ENCODE data around the gene AMBN.

Gene AMBN, protein sequence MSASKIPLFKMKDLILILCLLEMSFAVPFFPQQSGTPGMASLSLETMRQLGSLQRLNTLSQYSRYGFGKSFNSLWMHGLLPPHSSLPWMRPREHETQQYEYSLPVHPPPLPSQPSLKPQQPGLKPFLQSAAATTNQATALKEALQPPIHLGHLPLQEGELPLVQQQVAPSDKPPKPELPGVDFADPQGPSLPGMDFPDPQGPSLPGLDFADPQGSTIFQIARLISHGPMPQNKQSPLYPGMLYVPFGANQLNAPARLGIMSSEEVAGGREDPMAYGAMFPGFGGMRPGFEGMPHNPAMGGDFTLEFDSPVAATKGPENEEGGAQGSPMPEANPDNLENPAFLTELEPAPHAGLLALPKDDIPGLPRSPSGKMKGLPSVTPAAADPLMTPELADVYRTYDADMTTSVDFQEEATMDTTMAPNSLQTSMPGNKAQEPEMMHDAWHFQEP

DNA sequence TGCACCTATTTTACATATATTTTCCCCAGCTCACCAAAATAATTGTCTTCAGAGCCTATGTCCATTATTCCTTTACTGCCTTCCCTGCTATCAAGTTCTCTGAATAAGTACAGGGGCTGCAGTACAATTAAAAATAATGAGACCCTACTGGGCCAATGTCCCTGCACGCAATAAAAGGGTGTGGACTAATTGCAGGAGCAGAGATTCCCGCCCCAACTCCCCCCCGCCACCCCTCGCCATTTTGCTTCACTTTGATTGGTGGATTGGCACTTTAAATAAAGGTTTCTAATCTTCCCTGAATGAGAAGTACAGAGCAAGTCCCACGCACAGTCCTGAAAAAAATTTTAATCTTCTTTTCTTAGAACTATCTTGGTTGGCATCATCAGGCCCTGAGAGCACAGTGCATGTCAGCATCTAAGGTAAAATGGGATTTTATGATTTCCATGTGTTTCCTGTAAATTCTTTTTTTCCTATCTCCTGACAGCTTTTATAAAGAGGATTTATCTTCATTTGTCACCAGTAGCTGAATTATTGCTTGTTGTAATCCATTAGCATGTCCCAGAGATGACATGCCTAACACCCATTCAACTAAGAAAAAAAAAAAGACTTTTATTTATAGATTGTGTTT is at the start of gene AMBN:
Gene AMBN, plus strand, starts transcription at position 302 of the 628 bp plus-strand sequence. Its CDS starts 103 bp downstream, at position 405.
- DNase-seq (ENCODE audit: low read depth in 2 of 2): no peak

DNA sequence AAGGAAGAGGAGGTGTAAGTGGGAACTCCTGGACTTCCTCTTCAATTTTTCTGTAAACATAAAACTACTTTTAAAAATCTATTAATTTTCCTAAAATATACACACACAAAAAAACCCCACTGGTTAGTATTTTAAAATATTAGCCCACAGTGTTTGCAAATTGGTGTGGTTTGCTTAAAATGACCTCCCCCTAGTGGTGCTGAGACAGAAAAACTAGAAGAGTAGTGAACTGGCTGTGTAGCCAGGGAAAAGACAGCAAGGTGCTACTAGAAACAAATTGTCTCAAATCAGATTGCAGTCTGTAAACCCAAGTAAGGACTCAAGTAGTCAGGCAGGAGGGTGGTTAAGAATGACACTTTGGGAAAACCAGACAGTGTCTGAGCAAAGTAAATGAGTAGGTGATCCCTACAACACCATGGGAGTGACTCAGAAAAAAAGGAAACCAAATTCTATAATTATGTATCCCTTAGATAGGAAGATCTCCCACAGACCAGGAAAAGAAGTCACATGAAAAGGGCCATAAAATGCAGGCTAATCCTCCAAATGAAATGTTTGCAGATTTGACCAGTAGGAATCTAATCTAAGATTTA is 47.7 kb upstream of the AMBN start:
- DNase-seq (ENCODE audit: low read depth in 2 of 2): no peak

DNA sequence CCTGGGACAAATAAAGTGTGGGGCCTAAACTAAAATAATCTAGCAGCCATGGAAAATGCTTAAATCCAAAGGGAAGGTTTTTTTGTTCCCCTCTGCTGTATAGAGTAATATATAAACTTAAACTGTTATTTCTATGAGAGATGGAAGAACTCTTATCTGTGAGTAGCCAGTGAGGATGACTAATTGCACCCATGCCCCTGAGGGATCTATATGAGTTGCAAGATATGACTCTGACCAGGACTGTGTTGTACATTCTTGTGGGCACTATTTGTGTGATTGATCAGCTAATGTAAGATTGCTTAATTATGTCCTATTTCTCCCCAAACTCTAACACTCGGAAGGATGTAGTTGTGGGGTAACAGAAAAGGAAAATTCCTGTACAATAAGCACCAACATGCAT is 35.2 kb upstream of the AMBN start:
- no peak for DNase-seq (ENCODE audit: low read depth in 2 of 2)

DNA sequence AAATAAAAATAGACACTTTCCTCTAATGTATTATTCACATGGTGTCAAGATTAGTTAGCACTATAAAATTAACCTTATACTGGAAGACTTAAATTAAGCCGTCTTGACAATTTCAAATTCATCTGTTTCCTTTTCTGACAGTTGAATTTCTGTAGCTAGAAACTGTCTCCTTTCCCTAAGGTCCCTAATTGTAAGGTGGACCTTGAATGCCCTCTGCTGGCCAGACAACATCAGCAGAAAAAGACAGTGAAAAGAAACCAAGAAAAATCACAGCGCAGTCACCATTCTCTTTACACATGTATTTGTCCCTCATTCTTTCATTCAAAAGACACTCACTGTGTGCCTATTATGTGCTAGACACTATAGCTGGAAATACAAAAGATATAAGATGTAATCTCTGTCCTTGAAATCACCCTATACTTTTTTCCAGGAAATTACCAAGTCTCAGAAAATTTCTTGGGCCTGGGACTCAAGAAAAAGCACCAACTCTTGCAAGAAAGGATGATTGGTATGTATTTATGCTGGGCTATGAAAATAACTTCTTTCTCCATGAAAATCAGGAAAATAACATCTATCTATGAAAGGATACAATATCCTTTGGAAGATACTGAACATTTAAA is 32.7 kb upstream of the AMBN start:
- DNase-seq (ENCODE audit: low read depth in 2 of 2): no peak

DNA sequence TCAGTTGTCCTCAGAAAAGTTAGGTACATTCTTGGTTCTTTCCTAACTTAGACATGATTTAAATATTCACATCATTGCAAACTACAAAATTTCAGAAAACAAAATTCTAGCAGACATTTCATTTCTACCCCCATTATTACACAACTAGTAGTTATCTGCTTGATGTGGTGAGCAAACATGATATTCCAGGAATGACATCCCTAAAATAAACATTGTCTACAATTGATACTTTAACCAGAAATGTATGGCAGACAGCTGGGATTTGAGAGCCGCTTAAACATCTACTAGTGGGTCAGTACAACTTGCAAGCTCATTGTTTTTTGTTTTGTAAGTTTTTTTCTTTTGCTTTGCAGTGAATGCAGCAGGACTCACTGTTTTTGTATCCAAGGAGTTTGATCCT is 32.1 kb upstream of the AMBN start:
- no peak for DNase-seq (ENCODE audit: low read depth in 2 of 2)

DNA sequence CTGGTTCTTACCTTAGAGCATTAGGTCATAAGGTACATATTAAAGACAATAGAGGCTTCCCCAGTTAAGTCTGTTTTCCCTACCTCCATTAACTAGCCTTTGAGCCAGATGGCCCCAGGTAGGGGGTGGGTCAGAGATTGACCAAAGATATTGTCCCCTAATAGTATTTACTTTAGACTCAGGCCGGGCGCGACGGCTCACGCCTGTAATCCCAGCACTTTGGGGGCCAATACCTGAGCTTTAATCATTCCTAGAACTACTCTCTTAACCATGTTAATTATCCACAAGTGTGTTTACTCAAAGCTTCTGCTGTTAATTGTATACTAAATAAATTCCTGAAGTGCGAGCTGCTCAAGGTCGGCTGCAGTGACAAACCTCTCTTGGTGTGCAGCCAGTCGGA is 28.0 kb upstream of the AMBN start:
- no peak for DNase-seq (ENCODE audit: low read depth in 2 of 2)

DNA sequence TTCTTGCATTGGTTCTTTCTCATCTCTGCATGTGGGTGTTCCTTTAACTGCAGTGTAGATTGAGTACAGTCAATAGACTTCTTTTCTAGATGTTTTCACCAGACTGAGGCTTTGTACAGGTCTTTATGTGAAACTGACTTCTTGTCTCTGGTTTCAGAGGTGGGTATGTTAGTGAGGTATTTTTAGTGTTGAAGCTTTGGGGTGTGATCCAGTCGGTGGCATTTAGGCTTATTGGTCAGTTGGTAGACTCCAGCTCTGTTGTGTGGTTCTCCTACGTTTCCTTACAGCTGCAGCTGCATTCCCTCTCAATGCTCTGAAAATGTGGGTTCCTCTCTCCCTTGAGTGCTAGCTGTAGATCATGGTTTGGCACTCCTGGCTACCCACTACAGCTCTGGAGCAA is 21.3 kb upstream of the AMBN start:
- no peak for DNase-seq (ENCODE audit: low read depth in 2 of 2)

DNA sequence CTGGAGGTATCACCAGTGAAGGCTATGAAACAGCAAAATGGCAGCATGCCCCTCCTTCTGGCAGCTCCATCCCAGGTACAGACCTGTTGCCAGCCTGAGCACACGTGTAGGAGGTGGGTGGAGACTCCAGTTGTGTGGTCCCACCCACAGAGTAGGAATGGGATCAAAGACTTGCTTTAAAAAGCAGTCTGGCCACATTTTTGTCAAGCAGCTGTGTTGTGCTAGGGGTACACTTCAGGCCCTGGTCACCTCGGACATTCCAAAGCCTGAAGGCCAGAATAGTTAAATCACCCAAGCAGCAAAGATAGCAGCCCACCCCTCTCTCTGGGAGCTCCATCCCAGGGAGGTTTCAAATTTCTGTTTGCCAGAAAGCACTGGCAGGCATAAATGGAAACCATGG is 20.3 kb upstream of the AMBN start:
- no peak for DNase-seq (ENCODE audit: low read depth in 2 of 2)

DNA sequence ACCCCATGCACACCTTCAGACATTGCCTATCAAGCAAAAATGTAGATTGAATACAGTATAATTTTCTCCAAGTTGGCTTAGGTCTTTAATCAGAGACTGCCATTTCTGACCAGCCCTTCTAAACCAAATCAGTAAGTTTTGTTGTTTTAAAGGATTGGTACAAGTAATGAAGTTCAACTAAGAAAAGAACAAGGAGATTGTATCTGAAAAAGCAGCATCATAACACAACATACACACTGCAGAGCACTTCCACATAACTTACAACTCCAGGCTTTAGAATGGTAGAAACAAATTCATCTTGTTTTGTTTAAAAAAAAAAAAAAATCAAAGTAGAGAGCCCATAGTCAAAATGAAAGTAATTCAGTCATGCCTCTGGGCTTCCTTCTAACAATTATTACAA is 16.1 kb upstream of the AMBN start:
- DNase-seq (ENCODE audit: low read depth in 2 of 2): no peak

DNA sequence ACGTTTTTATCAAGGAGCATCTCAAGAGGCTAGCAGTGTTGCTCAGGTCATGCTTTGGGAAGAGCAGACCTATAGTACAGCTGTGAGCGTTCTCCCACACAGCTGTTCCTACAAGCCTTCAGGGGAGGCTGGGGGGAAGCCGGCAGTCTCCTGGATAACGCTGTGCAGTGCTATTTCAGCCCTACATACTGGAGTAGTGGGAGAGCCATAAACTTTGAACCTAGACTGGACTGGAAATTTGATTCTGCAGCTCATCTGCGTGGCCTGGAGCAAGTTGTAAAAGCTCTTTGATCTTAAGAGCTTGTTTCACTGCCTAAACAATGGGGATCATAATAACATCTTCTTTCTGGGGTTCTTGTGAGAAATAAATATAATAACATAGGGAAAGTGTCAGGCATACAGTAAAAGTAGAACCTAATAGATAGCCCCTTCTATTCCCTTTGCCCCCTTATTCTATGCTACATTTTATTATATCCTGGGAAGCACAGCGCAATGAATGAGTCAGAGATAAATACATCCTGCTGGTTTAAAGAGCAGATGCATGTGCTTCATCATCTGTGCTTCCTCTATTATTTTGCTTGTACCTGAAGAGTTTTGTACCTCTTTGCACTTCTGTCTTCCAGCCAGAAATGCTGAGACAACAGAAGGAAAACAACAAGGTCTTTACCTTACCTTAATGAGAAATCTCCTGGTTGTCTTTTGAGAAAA is 14.7 kb upstream of the AMBN start:
- DNase-seq (ENCODE audit: low read depth in 2 of 2): no peak

DNA sequence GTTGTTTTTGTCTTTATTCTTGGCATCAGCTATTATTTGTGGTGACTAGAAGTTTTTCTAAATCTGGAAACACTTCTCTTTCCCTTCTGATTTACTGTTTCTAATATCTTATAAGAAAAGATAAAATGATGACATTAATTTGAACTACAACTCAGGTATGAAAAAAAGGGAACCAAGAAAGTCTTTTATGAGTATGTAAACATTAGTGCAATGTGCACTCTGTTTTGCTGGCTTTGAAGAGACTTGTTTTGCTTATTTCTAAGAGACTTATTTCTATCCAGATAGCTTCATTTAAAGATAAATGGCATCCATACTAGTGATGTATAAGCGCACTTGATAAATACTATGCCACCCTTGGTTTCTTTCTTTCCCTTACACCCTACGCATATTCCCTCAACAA is 10.1 kb upstream of the AMBN start:
- DNase-seq (ENCODE audit: low read depth in 2 of 2): no peak

DNA sequence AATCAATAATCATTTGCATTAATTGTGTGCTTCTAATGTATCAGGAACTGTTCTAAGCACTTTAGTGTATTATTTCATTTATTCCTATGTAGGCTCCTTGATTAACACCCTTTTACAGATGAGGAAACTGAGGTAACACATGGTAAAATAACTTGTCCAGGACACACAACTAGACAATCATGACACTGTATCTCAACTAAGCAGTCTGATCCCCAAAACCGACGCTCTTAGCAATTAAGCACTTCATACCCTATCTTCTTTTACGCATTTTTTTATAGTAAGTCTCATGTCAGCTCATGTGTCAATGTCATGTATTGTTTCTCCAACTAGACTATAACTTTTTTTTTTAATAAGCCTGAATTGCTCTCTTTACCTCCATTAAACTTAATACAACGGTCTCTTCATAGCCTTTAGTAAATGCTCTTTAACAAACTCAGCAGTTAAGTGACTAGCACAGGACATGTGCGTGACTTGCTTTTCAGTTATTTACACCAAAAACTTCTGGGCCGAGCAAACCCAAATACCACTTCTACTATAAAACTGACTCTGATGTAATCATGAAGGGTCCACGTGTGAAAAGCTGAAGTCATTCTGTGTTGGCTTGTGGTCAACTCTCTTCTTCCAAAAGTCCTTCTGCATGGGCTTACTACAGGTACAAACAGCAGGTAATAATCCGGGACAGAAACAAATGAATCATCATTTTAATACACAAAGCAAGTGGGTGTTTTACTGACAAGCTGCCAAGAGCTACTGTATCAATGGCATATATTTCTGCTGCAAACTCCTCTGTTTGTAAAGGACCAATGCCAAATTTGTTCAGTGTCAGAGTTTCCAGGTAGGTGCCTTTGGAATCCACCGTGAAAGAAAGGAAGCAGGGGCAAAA is 7.9 kb upstream of the AMBN start:
- no peak for DNase-seq (ENCODE audit: low read depth in 2 of 2)

DNA sequence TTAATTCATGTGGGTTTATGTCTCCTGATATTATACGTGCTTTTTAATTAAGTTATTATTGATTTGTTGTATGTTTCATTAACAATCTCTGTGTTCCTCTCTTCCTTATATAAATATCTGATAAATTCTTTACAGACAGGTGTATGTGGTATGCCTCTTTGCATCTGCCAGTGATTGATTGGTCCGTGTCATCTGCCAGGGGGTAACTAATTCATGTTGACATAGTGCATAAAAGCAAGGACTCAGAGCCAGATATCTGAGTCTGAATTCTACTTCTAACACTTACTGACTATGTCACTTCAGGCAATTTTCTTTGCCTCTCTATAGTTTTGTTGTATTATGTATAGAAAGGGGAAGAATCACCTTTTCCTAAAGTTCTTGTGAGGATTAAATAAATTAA is 5.2 kb upstream of the AMBN start:
- no peak for DNase-seq (ENCODE audit: low read depth in 2 of 2)

DNA sequence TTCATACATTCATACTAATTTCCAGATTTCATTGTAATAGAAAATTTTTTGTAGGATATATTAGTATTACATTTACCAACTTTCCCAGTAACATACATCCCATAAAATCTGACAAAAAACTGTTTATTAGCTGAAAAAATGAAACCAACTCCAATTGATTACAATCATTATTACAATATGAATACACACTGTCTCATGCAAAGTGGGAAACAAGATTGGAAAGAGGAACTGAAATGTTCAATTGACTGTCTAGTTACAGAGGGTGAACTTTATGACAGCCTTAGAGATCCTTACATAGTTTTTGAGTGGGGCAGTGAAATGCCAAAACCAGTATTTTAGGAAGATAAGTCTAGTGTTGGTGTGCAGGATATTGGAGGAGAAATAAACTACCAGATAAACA is 2.3 kb upstream of the AMBN start:
- DNase-seq (ENCODE audit: low read depth in 2 of 2): no peak

DNA sequence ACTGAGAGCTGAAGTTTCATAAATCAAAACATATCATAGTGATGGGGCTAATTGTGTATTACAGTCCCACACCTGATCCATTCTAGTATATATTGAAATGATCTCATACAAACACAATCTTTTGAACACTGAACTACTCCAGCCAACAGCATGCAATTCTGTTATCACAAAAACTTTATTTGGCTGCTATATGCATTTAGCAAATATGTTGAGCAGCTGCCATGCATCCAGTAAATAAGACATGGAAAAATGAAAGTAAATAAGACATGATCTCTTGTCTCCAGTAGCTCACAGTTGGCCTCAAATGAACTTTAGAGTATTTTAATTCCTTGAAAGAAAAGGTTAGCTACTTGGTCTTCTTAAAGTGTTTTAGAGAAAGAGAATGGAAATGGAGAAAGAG is 2.1 kb downstream of the AMBN start:
- DNase-seq (ENCODE audit: low read depth in 2 of 2): no peak

DNA sequence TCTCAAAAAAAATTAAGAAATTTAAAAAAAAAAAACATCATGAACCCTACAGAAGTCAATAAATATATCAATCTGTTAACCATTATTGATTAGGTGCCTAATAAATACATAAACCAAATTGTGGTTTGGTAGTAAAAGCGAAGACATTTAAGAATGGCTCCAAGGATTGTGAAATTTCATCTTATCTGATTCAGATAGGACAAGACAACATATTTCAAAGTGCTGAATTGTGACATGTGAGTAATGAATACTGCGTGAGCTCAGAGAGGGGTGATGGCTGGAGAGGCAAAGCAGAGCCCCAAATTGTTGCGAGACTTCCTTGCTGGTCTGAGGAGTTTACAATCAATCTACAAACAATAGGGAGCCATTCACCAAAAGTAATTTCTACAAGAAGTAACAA is 8.2 kb downstream of the AMBN start:
- DNase-seq (ENCODE audit: low read depth in 2 of 2): no peak

DNA sequence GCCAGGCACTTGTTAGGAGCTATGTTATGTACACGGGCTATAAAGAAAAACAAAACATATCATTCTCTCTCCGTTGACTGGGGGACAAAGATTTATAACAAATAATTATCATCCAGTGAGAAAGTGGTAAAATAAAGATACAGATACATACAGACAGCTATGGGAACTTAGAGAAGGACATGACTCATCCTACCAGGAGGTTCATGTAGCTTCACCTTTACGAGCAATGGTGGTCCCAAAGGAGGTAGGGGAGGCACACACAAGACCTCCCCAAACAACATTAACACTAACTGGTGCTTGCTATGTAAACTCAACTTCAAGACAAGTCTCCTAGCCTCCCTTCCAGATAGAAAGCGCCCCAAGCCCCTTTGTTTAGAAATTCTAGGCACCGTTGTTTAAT is 8.9 kb downstream of the AMBN start:
- DNase-seq (ENCODE audit: low read depth in 2 of 2): no peak

DNA sequence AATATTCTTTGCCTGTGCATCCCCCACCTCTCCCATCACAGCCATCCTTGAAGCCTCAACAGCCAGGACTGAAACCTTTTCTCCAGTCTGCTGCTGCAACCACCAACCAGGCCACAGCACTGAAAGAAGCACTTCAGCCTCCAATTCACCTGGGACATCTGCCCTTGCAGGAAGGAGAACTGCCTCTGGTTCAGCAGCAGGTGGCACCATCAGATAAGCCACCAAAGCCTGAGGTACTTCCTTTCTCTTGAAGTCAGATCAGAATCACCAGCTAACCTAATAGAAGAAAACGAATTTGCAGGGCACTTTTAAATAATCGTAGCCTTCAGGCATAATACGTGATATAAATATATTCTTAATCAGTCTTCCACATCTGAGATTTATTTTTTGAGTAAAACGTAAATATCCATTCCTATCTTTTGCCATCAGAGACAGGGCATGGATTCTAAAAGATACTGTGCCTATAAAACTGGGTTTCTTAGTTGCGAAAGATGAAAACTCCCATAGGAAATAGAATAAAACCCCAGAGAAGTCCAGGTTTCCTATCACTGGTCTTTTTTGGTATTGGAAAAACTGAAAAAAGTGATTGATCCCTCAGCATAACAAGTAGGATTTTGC is 9.5 kb downstream of the AMBN start:
- DNase-seq (ENCODE audit: low read depth in 2 of 2): peak; percentile 16 to 41

DNA sequence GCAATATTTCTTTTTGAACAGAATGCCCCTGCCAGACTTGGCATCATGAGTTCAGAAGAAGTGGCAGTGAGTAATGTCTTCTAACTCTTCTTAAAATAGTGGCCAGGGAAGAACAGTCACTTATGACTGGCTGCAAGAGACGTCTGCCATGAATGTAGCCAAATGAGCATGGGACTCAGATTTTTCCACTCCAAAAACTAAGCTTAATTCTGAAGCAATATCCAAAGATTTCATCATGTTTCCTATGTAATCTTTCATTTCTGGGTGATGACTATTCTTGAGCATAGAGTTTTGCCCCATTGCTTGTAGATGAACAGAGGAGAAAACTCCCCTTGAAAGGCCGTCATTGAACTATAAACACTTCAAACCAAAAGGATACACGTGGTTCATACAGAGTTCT is 11.8 kb downstream of the AMBN start:
- DNase-seq (ENCODE audit: low read depth in 2 of 2): no peak

DNA sequence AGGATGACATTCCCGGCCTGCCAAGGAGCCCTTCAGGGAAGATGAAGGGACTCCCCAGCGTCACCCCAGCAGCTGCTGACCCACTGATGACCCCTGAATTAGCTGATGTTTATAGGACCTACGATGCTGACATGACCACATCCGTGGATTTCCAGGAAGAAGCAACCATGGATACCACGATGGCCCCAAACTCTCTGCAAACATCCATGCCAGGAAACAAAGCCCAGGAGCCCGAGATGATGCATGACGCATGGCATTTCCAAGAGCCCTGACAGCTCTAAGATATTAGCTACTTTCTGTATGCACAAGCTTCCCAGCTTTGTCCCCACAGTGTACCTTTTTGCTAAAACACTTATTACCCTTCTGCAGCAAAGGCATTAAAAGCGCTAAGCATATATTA is 14.4 kb downstream of the AMBN start:
- DNase-seq (ENCODE audit: low read depth in 2 of 2): no peak

Data from stimulated activated CD8-positive, alpha-beta memory T cell treated with anti-CD3 and anti-CD28 coated beads, Interleukin-15, amount 100 ng/mL, for 4 hours (primary cell).